MCF 10A (cell line): ENCODE data around the gene C11orf24. TPM values are rescaled to one million over a fixed set of nuclear protein-coding genes. Genes with fewer than 3 reads are reported as not detected.
A peak's percentile ranks its signal among the peaks of the same experiment; 100 is the strongest.

Experiments
- BruUV-seq: library from RNA; stranded (reverse); fragments of 400-500 nt; replicated peaks from 2 replicates; lab custom pipeline; 2021; lab: Mats Ljungman, UMichigan
- CTCF ChIA-PET: fragments of 300-600 bp; sonication (Branson Sonifier 250); formaldehyde crosslinking; extraction: SDS; loops from one replicate; lab custom pipeline; 2021; ENCODE audit warnings: antibody characterized with exemption, inconsistent platforms; lab: Yijun Ruan, JAX
- POLR2A ChIA-PET: fragments of 300-600, 350-650 bp; sonication (Branson Sonifier 250); formaldehyde crosslinking; extraction: SDS; loops from one replicate; lab custom pipeline; 2020; ENCODE audit warnings: antibody characterized with exemption, inconsistent platforms; lab: Yijun Ruan, JAX
- DNase-seq: peaks from one replicate; pipeline ENCODE4 v3.0.0-alpha.2; 2018; ENCODE audit not compliant: unreplicated experiment
- H3K27ac Mint-ChIP-seq: one replicate; pipeline ENCODE4 v1.8.0; 2022; ENCODE audit warnings: mild to moderate bottlenecking, low read depth, mixed read lengths; ENCODE audit not compliant: unreplicated experiment
- H3K27me3 Mint-ChIP-seq: one replicate; pipeline ENCODE4 v1.8.0; 2022; ENCODE audit warnings: mixed read lengths; ENCODE audit not compliant: insufficient read depth, unreplicated experiment
- H3K36me3 Mint-ChIP-seq: one replicate; pipeline ENCODE4 v1.8.0; 2022; ENCODE audit warnings: mild to moderate bottlenecking, moderate library complexity, mixed read lengths; ENCODE audit not compliant: insufficient read depth, unreplicated experiment
- H3K4me1 Mint-ChIP-seq: one replicate; pipeline ENCODE4 v1.8.0; 2022; ENCODE audit warnings: mixed read lengths; ENCODE audit not compliant: insufficient read depth, unreplicated experiment
- H3K4me3 Mint-ChIP-seq: one replicate; pipeline ENCODE4 v1.8.0; 2022; ENCODE audit warnings: mild to moderate bottlenecking, moderate library complexity, mixed read lengths; ENCODE audit not compliant: unreplicated experiment
- H3K9me3 Mint-ChIP-seq: one replicate; pipeline ENCODE4 v1.8.0; 2022; ENCODE audit warnings: mixed read lengths; ENCODE audit not compliant: unreplicated experiment
- intact Hi-C: fragments of 100-400 bp; cut with micrococcal nuclease; formaldehyde crosslinking; loops from 2 replicates; pipeline ENCODE4 v1.14.1; 2022
- total RNA-seq: library from RNA; stranded (reverse); gene quantifications from 2 replicates; pipeline ENCODE4 v1.2.3, GENCODE V29; 2022
- TF ChIP-seq, protein P1 (sequence below): fragments of 200-600 bp; IDR thresholded peaks from one replicate; pipeline ENCODE4 v1.8.0; 2022; ENCODE audit warnings: antibody characterized with exemption, mild to moderate bottlenecking; ENCODE audit not compliant: unreplicated experiment

The C11orf24 gene
- total RNA-seq, 1 experiment from 2014 or later, result 69.2 TPM

DNA sequence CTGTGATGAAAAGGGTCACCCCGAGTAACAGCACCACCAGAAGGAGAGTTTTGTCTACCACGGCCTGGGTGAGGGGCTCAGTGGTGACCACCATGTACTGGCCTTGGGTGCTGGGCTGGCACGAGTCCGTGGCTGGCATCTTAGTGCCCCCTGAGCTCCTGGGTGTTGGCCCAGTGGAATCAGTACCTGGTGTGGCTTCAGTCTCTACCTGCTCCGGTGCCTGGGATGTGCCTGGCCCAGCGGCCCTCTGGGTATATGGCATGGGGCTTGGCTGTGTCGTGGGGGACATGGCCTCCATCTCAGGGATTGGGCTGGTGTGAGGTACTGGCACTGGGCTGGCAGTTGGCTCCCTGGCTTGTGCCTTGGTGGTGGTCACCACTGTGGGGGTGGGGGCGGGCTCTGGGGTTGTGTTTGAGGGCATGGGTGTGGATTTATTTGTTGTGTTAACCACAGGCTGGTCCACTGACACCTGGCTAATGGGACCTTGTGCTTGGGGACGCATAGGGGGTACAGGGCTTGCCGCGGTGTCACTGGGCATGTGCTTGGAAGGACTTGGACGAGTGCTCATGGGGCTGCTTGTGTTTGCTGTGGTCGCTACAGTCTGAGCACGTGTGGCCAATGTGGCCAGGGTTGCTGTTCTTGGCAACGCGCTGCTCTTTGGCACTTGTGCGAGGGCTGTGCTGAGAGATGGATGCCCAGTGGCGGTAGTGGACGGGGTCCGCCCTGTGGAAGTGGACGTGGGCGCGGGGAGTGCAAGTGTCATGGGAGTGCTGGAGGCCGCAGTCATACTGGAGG, 9.8 kb downstream of the C11orf24 start:
- intact Hi-C loops, result no loop called here
- TF ChIP-seq, protein P1, sequence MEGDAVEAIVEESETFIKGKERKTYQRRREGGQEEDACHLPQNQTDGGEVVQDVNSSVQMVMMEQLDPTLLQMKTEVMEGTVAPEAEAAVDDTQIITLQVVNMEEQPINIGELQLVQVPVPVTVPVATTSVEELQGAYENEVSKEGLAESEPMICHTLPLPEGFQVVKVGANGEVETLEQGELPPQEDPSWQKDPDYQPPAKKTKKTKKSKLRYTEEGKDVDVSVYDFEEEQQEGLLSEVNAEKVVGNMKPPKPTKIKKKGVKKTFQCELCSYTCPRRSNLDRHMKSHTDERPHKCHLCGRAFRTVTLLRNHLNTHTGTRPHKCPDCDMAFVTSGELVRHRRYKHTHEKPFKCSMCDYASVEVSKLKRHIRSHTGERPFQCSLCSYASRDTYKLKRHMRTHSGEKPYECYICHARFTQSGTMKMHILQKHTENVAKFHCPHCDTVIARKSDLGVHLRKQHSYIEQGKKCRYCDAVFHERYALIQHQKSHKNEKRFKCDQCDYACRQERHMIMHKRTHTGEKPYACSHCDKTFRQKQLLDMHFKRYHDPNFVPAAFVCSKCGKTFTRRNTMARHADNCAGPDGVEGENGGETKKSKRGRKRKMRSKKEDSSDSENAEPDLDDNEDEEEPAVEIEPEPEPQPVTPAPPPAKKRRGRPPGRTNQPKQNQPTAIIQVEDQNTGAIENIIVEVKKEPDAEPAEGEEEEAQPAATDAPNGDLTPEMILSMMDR, result no peak
- Mint-ChIP-seq H3K27ac (no peak overlapping the region), H3K36me3 (peaks cover 36% of the 10 kb centered on the region), H3K4me1 (no peaks in the 10 kb centered on the region), H3K4me3 (no peak overlapping the region), H3K9me3 (no peaks in the 10 kb centered on the region), H3K27me3 (no peaks in the 10 kb centered on the region)
- no peak for DNase-seq
- CTCF ChIA-PET, result interaction anchor here (1.0 to 1.3 kb wide), 2 partner anchors 9 to 11 kb away, joined by 3 read pairs; no protein-coding TSS in a partner anchor
- BruUV-seq, result TSS peak; percentile 45
- POLR2A ChIA-PET, result interaction anchor here (0.7 kb wide), 1 partner anchor 9 kb away, joined by 6 read pairs; no protein-coding TSS in a partner anchor

DNA sequence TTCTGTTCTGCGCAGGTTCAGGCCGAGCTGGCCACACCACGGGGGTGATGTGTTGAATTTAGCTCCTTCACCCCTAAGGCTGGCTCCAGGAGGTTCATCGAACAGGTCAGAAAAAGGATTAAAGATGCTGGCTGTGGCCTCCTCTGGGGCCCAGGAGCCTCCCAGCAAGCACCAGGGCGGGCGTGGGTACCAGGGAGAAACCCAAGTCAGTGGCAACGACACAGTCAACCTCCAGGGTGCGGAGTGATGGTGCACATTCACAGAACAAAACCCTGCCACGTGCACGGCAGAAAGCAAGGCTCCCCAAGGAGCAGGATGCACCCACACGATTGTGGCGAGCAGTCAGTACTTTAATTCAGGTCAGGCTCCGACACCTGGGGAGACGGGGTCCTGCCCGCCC, 10.8 kb downstream of the C11orf24 start:
- CTCF ChIA-PET, result interaction anchor here (0.6 to 1.0 kb wide), 3 partner anchors 9 to 36 kb away, joined by 3 to 4 read pairs (median 3); no protein-coding TSS in a partner anchor
- no peaks in the 10 kb centered on the region for H3K27me3 Mint-ChIP-seq
- no peaks in the 10 kb centered on the region for H3K9me3 Mint-ChIP-seq
- no peak for DNase-seq
- intact Hi-C loops, result no loop called here
- no TSS peak for BruUV-seq
- TF ChIP-seq, protein P1, result no peak
- H3K36me3 Mint-ChIP-seq, result peaks cover 29% of the 10 kb centered on the region
- POLR2A ChIA-PET, result interaction anchor here (0.7 kb wide), 1 partner anchor 10 kb away, joined by 6 read pairs; no protein-coding TSS in a partner anchor
- no peaks in the 10 kb centered on the region for H3K4me1 Mint-ChIP-seq
- no peak overlapping the region for H3K4me3 Mint-ChIP-seq
- H3K27ac Mint-ChIP-seq, result no peak overlapping the region

DNA sequence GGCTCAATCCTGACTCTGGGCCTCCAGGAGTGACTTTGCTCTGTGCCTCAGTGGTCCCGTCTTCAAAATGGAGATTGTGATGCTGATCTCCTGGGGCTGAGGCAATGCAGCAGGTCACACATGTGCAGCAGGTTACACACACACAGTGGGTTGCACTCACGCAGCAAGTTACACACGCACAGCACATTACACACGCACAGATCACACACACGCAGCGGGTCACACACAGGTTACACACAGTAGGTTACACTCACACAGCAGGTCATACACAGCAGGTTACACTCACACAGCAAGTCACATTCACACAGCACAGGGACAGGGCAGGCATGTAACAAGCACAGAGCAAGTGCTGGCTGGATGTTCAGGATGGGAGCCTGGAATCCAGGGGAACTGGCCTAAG, 11.3 kb downstream of the C11orf24 start:
- Mint-ChIP-seq H3K4me1 (no peaks in the 10 kb centered on the region), H3K27me3 (no peaks in the 10 kb centered on the region), H3K27ac (no peak overlapping the region), H3K36me3 (peaks cover 29% of the 10 kb centered on the region), H3K9me3 (no peaks in the 10 kb centered on the region), H3K4me3 (no peak overlapping the region)
- intact Hi-C loops, result no loop called here
- no peak for DNase-seq
- POLR2A ChIA-PET, result interaction anchor here (1.4 to 3.9 kb wide), 2 partner anchors 11 to 36 kb away, joined by 4 to 34 read pairs; partner anchors contain the start of gene C11orf24
- CTCF ChIA-PET, result interaction anchor here (0.7 to 4.7 kb wide), 5 partner anchors 10 to 191 kb away, joined by 3 to 150 read pairs (median 3); no protein-coding TSS in a partner anchor
- BruUV-seq, result no TSS peak
- TF ChIP-seq, protein P1, result no peak
